Kidney capillary endothelial cell (primary cell): Measurements from ENCODE around the gene BLOC1S1.
A peak's percentile ranks its signal among the peaks of the same experiment; 100 is the strongest.

ENCODE experiments used
- DNase-seq: peaks from one replicate; pipeline ENCODE4 v3.0.0-alpha.2; 2018; ENCODE audit warnings: low spot score

BLOC1S1 gene

DNA sequence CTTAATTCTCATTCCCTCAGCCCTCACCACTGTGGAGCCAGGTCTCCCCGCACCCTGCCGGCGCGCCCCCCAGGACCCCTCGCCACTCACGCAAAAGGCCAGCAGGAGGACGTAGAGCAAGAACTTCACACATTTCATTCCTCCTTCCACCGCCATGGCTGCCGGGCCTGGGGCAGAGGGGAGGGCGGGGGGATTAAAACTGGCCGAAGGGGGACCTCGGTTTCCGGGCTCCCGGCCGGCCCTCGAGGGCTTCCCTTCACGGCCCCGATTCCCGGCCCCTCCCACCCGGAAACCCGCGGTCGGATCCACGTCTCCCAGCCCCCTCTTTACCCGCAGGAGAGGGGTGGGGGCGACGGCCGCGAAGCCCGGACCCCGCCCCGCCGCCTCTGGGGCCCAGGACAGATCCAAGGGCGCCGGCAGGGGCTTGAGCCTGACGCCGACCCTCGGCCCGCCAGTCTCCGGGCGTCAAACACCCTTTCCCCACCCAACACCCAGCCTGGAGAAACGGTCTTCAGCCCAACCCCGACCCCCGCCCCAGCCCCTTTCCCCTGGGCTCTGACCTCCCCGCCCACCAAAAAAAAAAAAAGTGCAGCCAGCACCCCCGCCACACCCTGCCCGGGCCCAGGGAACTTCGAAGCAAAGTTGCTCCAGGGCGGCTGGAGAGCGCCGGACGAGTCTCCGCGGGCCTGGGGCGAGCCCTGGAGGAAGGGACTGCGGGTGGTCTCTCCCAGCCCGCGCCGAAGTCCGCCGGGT, 12.5 kb downstream of the BLOC1S1 start:
- no peak for DNase-seq

DNA sequence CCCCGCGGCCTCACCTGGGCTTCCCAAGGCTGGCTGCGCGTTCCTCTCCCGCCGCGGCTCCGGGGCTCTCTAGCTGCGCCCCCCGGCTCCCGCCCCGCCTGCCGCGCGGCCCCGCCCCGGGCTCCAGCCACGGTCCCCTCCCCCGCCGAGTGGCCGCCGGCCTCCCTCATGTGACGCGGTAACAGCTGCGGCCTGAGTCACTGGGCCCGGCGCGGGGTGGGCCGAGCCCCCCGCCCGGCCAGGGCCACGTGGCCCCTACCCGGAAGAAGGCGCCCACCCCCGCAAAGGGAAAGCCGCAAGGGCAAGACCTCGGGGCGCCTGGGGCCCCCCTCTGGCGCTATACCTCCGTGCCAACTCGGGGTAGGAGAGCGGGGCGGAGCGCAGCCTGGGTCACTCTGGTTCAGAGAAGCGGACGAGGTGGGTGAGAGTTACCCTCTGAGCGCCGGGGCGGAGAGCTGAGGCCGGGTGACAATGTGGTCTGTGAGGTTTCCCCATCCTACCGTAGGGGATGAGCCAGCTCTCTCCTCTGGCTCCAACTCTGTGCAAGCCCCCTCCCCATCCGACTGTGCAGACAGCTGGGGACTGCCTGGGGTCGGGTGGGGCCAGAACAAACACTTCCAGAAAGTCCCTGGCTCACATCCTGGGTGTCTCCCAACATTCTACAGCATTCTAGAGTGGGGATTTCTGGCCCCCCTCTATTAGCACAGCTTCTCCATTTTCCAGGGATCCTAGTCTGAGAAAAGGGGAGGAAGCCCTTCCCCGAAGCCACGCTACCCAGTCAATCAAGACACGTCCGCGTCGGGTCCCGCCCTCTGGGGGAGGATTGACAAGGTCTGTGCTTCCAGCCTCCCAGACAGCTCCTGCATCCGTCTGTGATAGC, 13.3 kb downstream of the BLOC1S1 start, which contains the start of gene CD63:
Gene CD63, minus strand, starts transcription at position 71 of the 880 bp plus-strand sequence. CDS start 668 bp downstream, outside the sequence.
- DNase-seq = peak; percentile 85

DNA sequence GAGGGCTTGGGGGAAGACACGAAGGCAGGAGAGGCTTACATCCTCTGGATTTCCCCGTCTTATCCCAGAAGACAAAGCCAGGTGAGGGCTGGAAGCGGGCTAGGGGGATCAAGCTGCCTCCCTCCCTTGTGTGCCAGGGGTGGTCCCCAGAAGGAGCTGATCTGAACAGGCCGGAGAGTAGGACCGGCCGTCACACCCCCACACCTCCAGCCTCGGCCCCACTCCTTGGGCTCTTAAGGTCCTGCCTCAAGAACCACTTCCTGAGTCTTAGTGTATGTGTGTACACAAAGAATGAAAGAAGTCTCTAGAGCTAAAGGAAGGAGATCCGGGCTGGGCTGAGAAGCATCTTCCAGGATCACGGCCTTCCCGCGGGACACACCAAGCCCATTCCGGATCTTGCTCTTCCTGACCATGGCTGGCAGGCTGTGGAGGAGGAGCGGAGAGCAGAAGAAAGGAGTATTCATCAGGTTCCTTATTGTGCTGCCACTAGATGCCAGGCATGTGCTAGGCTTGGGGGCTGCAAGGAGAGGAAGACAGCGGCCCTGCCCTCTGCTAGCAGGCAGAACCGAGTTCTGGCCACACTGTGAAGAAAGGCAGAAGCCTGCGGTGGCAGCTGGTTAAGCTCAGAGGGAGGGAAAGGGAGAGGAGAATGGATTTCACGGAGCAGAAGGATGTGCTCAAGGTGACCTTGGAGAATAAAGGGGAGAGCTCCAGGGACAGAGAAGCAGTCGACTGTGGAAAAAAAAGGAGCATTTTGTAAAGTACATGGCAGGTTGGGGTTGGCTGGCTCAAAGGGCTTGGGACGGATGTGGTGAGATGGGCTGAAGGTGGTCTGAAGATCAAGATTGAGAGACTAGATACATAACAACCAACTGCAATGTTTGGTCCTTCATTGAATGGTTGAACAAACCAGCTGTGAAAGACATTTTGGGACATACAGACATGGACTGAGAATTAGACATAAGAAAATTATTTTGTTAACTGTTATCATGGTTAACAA, 14.3 kb downstream of the BLOC1S1 start:
- peak; percentile 58 for DNase-seq

DNA sequence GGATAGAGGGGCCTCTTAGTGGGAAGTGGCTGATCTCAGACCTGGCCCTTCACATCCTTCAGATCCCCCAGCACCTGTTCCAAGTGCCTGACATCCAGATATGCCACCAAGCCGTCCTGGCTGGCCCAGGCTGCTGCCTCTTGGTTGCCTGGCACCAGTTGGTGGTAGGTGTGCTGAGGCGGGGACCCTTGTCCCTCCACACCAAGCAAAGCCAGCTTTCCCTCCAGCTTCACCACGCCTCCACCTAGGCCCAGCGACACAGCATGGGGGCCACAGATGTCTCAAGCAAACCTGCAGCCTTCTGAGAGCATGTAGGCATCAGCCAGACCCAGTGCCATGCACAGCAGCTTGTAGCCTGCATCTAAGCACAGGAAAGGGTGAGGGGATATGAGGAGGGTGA, 16.4 kb downstream of the BLOC1S1 start:
- DNase-seq = no peak

DNA sequence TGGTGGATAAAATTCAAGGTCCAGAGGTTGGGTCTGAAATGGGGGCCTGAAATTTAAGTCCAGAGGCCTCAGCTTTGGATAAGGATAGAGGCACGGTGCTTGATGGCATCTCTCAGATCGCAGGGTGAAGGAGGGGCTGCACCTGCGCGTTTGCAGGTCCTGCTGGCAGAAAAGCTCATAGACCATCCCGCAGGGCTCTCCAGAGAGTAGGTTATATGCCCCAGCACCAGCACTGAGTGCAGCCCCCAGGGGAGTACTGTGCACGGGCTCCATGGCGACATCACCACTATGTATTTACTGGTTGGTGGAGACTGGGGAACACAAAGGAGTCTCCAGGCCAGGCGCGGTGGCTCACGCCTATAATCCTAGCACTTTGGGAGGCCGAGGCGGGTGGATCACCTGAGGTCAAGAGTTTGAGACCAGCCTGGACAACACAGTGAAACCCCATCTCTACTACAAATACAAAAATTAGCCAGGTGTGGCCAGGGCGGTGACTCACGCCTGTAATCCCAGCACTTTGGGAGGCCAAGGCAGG, 17.2 kb downstream of the BLOC1S1 start:
- DNase-seq = no peak

DNA sequence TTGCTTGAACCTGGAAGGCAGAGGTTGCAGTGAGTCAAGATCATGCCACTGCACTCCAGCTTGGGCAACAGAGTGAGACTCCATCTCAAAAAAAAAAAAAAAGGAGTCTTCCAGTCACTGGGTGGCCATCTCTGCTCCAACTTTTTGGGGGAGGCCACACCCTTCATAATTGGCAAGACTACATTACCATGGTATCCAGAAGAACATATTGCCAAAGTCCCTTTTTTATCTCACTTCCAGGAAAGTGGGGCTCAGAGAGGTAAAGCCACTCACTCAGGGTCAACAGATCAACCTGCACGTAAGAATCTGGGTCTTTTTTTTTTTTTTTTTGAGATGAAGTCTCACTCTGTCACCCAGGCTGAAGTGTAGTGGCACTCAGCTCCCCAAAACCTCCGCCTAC, 18.0 kb downstream of the BLOC1S1 start:
- DNase-seq = no peak

DNA sequence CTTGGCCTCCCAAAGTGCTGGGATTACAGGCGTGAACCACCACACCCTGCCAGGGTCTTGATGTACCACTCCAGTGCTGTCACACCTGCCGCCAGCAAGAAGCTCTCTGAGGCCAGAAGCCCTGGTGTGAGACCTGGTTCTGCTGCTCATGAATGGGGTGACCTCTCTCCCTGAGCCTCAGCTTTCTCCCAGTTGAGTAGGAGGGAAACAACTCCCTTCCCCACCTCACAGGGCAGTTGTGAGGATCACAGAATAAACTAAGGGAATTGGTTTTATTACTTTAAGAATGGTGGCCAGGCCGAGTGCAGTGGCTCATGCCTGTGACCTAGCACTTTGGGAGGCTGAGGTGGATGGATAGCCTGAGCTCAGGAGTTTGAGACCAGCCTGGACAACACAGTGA, 18.7 kb downstream of the BLOC1S1 start:
- DNase-seq = no peak

DNA sequence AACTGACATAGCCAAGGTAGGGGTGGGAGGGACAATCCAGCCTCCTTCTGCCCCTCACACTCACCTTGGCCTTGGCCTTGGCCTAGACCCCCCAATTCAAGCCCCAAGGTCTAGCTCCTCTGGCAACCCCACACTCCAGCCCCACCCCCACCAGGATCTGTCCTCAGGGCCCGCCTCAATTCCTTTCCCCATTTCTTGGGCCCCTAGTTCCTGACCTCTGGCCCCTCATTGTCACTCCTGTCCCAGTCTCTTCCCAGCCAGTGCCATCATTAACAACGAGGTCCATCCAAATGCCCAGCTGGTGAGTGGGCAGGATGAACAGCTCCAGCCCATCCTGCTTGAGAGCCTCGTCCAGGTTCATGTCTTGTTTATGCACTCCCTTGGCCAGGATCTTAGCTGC, 20.2 kb downstream of the BLOC1S1 start:
- DNase-seq = no peak

DNA sequence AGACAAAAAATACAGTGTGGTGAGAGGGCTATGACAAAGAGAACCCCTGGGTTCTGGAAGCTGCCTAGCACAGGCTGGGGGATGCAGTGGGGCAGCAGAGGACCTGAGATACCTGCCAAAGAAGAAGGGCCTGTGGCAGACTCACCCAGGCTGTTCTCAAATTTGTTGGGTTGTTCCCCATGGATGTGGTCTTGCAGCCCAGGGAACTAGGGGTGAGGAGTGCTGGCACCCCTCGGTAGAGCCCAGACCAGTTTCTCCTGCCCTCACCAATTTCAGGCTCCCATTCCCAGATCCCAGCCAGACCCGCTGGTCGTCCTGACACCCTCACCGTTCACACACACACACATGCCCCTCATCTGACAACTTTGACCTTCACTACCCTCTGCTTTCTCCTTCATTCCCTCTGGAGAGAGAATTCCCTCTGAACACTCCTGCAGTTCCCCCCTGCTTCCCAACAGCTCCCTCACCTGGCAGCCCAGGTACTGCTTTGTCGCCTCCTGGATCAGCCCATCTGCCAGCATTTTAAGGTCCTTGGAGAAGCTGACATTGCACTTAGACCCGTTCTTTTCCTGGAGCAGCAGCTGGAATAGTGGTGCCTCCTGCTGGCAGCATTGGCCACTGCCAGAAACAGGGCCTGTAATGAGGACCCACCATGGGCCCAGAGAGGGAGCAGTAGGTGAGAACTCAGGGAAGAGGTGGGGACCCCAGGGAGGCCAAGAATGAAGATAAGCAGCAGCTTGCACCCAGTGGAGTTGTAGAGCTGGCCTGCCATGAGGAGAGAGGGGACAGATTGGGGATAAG, 21.1 kb downstream of the BLOC1S1 start:
- DNase-seq = peak; percentile 73

DNA sequence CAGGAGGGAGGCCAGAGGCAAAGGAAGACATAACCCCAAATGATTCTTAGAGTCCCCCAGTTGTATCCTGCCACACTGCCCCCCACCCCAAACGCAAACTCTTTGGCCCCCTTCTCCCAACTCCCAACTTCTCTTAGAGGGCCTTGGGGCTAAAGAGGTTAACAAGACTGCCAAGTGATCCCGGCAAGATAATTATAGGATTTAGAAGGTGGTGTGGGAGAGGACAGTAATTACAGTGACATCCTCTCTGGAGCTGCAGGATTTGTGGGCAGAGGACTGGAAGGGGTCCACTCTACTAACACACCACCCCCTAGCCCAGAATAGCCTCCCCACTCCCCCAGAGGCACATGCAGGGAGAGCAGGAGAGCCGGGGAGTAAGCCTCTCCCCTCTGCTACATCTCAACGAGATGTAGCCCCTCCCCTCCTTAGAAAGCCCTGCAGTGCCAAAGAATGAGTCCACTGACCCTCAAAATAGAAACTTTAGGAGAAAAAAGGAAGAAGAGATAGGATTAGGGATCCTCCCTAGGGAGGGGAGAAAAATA, 21.8 kb downstream of the BLOC1S1 start:
- DNase-seq = no peak

DNA sequence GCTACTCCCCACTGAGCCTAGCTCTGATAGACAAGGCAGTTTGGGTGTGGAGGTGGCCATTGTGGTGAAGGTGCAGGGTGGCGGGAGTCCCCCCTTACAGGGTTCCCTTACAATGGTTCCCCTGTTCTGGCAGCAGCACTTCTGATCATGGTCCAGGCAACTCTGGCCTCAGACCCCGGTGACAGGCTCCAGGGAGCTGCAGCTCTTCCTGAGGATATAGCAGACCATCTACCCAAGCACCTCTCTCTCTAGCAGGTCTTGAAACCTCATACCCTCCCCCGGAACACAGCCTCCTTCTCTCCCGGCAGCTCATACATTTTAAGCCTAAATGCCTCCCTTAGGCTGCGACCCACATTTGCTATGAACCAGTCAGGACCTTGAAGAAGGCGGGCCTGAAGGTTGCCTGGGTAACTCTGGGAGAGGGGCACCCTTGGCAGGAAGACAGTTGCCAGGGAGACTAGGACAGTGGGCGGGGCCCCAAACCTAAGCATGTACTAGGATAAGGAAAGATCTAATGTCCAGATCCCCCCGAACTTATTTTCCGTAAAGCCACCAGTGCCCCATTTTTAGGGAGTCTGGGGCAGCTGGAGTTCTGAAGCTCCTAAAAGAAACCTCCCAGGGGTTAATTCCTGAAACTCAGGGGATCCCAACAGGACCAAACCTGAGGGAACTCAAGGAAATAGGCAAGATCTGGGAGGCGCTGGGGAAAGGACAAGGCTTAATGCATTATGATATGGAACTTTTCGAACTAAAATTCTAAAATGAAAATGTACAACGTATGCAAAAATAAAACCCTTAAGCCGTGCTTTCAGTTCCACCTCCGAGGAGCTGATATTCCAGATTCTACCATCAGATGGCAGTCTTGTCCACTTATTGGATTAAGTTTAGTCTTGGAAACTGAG, 22.5 kb downstream of the BLOC1S1 start:
- peak; percentile 86 for DNase-seq

DNA sequence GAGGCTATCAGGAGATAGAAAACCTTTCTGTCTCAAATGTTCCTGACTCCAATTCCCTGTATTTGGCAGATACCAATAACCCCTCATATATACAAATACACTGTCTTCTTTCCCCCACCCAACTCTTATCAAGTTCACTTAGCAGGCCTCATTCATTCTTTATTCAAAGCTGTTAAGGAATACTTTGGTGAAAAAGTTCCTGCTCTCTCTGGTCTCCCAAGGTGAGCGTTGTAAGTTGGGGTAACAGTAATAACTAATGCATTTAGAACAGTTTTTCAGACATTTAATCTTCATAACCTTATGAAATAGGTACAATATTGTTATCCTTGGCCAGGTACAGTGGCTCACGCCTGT, 23.2 kb downstream of the BLOC1S1 start:
- DNase-seq = no peak

DNA sequence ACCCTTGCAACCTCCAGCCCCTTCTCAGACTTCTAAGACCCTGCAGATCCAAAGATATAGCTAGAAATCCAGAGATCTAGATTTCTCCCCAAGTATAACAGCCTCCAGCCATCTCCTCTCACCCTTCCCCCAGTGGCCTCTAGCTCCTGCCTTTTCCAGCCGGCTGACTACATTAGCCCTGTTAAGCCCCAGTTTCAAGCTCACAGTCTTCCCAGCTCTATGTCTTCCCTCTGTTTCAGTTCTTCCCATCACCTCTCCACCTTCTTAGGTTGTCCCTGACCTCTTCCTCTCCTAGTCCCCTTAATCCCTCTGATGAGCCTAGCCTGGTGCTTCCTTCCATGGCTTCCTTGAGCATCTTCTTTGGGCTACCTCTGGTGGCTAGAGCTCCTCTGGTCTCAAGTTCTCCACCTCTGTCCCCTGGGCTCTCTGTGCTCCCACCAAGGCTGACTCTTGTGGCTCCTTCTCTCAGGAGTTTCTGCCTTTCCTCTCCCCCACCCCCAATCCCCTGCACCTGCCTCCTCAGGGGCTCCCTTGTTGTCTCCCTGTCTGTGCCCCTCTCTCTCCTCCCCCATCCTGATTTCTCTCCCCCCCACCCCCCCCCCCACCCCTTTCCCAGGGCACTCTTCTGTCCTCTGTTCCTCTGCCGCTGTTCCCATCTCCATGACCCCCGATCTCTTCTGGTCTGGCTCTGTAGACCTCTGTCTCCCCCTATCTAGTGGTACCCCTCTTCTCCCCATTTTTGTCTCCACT, 26.3 kb downstream of the BLOC1S1 start:
- DNase-seq = no peak

DNA sequence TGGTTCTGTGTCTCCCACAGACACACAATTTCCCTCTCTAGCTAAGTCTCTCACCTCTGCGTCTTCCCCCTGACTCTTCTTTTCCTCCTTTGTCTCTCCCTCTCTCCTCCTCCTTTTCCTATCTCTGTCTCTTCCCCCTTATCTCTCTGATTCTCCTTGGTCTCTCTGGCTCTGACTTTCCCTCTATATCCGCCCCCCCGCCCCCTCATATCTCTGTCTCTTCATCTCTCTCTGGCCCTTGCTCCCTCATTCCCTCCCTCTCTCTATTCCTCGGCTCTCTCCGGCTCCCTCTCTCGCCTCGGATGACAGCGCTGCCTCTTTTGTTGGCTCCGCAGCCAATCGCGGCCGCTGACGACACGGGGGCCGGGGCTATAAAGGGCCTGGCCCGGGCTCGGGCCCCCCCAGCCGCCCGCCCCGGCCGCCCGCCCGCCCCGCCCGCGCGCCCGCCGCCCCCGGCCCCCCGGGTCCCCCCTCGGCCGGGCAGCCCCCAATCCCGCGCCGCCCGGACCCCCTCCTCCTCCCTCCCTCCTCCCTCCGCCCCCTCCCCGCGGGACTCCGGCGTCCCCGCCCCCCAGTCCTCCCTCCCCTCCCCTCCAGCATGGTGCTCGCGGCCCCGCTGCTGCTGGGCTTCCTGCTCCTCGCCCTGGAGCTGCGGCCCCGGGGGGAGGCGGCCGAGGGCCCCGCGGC, 27.0 kb downstream of the BLOC1S1 start, which contains the start of gene GDF11:
Gene GDF11, plus strand, starts transcription at position 404 of the 687 bp plus-strand sequence. Its CDS starts 195 bp downstream, at position 599.
- DNase-seq = peak; percentile 43

DNA sequence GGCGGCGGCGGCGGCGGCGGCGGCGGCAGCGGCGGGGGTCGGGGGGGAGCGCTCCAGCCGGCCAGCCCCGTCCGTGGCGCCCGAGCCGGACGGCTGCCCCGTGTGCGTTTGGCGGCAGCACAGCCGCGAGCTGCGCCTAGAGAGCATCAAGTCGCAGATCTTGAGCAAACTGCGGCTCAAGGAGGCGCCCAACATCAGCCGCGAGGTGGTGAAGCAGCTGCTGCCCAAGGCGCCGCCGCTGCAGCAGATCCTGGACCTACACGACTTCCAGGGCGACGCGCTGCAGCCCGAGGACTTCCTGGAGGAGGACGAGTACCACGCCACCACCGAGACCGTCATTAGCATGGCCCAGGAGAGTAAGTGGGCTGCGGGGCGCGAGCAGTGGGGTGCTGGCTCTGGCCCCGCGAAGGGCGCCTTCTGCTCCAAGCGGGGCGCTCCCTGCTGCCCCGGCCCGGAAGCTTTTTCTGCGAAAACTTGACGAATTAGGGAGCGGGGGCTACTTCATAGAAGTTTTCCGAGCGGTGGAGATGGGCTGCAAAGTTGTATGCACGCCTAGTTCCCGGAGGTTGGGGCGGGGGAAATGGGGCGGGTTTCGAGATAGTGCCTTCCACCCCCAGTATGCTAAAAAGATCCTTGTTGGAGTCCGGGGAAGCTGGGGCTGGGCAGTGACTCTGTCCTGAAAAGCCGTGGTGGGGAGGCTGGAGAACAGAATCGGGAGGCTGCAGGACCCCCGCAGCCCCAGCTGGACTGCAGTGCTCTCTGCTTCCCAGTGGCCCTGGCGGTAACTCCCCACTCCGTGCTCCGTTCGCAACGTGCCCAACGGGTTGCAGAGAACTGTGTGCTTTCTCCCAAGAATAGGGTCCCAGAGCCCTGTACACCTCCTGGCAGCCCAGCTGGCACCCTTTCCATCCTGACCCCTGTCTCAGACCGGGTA, 27.8 kb downstream of the BLOC1S1 start:
- peak; percentile 61 for DNase-seq

DNA sequence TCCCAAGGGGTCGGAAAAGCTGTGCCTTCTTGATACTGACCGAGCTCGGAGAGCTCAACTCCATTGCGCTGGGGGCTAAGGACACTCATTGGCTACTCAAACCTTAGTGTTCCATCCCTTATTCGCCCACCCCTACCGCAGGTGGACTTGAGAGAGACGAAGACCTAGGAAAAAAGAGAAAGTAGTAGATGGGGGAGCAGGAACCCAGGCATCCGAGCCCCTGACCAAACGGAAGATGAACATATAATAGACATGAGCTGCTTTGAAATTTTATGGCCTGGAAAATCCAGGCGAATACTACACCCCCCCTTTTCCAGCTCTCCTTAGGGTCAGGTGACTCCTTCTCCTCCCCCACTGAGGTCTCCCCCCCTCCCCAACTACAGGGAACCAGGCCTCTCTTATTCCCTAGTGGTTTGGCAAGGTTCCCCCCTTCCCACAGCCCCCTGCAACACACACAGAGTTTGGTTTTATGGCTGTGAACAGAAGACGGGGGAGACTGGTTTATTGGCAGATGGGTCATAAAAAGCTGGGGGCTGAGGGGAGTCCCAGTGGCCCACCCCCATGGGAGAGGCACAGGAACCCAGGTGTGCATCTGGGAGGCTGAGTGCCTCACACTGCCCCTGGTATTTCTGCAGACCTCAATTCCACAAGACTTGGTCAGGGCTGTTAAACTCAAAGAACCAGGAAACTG, 28.6 kb downstream of the BLOC1S1 start:
- DNase-seq = no peak
